ENCODE results near the gene CDH1.

DNA sequence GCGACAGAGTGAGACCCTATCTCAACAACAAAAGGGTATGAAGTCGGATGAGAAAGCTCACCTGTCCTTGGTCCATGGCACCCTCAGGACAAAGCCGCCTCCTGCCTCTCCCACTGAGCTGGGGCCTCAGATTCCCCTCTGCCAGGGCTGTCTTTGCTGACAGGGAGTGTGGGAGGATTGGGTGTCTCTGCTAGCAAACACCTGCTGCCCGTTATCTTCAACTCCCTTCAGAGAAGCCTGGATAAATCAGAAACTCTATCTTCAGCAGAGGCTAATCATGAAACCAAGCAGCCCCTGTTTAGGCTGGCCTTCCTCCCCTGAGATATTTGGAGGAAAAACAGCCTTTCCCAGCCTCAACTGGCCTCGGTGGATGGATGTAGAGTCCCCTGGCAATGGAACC lies 36.3 kb upstream of the CDH1 start:
- TF ChIP-seq POLR2AphosphoS5 (IDR thresholded peaks at IDR 0.05) (no peak), EP300 (IDR thresholded peaks at IDR 0.05) (no peak)
- TF ChIP-seq, protein P1, sequence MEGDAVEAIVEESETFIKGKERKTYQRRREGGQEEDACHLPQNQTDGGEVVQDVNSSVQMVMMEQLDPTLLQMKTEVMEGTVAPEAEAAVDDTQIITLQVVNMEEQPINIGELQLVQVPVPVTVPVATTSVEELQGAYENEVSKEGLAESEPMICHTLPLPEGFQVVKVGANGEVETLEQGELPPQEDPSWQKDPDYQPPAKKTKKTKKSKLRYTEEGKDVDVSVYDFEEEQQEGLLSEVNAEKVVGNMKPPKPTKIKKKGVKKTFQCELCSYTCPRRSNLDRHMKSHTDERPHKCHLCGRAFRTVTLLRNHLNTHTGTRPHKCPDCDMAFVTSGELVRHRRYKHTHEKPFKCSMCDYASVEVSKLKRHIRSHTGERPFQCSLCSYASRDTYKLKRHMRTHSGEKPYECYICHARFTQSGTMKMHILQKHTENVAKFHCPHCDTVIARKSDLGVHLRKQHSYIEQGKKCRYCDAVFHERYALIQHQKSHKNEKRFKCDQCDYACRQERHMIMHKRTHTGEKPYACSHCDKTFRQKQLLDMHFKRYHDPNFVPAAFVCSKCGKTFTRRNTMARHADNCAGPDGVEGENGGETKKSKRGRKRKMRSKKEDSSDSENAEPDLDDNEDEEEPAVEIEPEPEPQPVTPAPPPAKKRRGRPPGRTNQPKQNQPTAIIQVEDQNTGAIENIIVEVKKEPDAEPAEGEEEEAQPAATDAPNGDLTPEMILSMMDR (IDR thresholded peaks at IDR 0.05), result no peak
